GM23338 (cell line): ENCODE results near the gene PIP. TPM values are rescaled to one million over a fixed set of nuclear protein-coding genes. Genes with fewer than 3 reads are reported as not detected.

Source experiments
- ATAC-seq: fragments of 200-7000 bp; cut with Tn5 transposase; 3 replicates; pipeline ENCODE4 v1.9.1; 2020
- DNase-seq: peaks from one replicate; pipeline ENCODE4 v3.0.0-alpha.2; 2015; ENCODE audit warnings: low spot score
- H2AFZ ChIP-seq: fragments of 200-600 bp; sonication (generic); 2 replicates; pipeline ENCODE4 v1.8.0; 2016; ENCODE audit warnings: antibody characterized with exemption, mild to moderate bottlenecking, moderate library complexity
- H3F3A ChIP-seq: fragments of 200-600 bp; sonication (generic); replicated peaks from 2 replicates; pipeline ENCODE4 v1.8.0; 2017; ENCODE audit warnings: antibody characterized with exemption, mixed run types, low read depth
- H3K27ac ChIP-seq: fragments of 200-600 bp; sonication (generic); 2 replicates; pipeline ENCODE4 v1.6.1; 2016; ENCODE audit warnings: low read depth
- H3K27me3 ChIP-seq: fragments of 200-600 bp; sonication (generic); 2 replicates; pipeline ENCODE4 v1.8.0; 2016; ENCODE audit warnings: mild to moderate bottlenecking, mixed run types, moderate library complexity; ENCODE audit not compliant: insufficient read depth
- H3K36me3 ChIP-seq: fragments of 200-600 bp; sonication (generic); 2 replicates; pipeline ENCODE4 v1.8.0; 2016; ENCODE audit warnings: mild to moderate bottlenecking; ENCODE audit not compliant: insufficient read depth
- H3K4me1 ChIP-seq: fragments of 200-600 bp; sonication (generic); 2 replicates; pipeline ENCODE4 v1.8.0; 2016; ENCODE audit warnings: mild to moderate bottlenecking, moderate library complexity; ENCODE audit not compliant: insufficient read depth
- H3K4me2 ChIP-seq: fragments of 200-600 bp; sonication (generic); 2 replicates; pipeline ENCODE4 v1.7.1; 2017; ENCODE audit warnings: mixed run types
- H3K4me3 ChIP-seq: fragments of 200-600 bp; sonication (generic); 2 replicates; pipeline ENCODE4 v1.6.1; 2016; ENCODE audit warnings: mixed run types
- H3K79me2 ChIP-seq: fragments of 200-600 bp; sonication (generic); replicated peaks from 2 replicates; pipeline ENCODE4 v1.8.0; 2017; ENCODE audit warnings: mild to moderate bottlenecking; ENCODE audit not compliant: insufficient read depth
- H3K9me2 ChIP-seq: fragments of 200-600 bp; sonication (generic); 2 replicates; pipeline ENCODE4 v1.8.0; 2017; ENCODE audit not compliant: insufficient read depth
- H4K20me1 ChIP-seq: fragments of 200-600 bp; sonication (generic); replicated peaks from 2 replicates; pipeline ENCODE4 v1.8.0; 2017; ENCODE audit warnings: mild to moderate bottlenecking; ENCODE audit not compliant: insufficient read depth
- H3K27ac Mint-ChIP-seq: 2 replicates; pipeline ENCODE4 v1.8.0; 2020; ENCODE audit warnings: inconsistent platforms, mild to moderate bottlenecking, moderate library complexity, mixed read lengths
- H3K27me3 Mint-ChIP-seq: 3 replicates; pipeline ENCODE4 v1.8.0; 2022; ENCODE audit warnings: low read depth, mild to moderate bottlenecking, moderate library complexity, mixed read lengths, inconsistent platforms; ENCODE audit not compliant: insufficient read depth, poor library complexity
- H3K36me3 Mint-ChIP-seq: 3 replicates; pipeline ENCODE4 v1.8.0; 2021; ENCODE audit warnings: low read depth, mild to moderate bottlenecking, inconsistent platforms, moderate library complexity, mixed read lengths
- H3K4me1 Mint-ChIP-seq: 3 replicates; pipeline ENCODE4 v1.8.0; 2020; ENCODE audit warnings: mild to moderate bottlenecking, inconsistent platforms, mixed read lengths
- H3K4me3 Mint-ChIP-seq: 3 replicates; pipeline ENCODE4 v1.8.0; 2021; ENCODE audit warnings: moderate library complexity, mild to moderate bottlenecking, inconsistent platforms, mixed read lengths
- H3K9me3 Mint-ChIP-seq: 3 replicates; pipeline ENCODE4 v1.8.0; 2020; ENCODE audit warnings: moderate library complexity, mild to moderate bottlenecking, inconsistent platforms, mixed read lengths
- CREB1 ChIP-seq: fragments of 250-450 bp; sonication (Bioruptor Pico); IDR thresholded peaks from 2 replicates; pipeline ENCODE4 v1.5.0; 2020; ENCODE audit warnings: low read depth, mild to moderate bottlenecking, moderate library complexity
- CTCF ChIP-seq, 2 experiments: fragments of 200-600 bp in 1 of 2; sonication (generic) in 1 of 2; conservative IDR thresholded peaks; 2 replicates each; pipeline versions ENCODE4 v1.5.1 to v1.6.1; 2016 to 2017; ENCODE audit warnings: antibody characterized with exemption in 2 of 2, low read depth in 2 of 2, mild to moderate bottlenecking in 2 of 2, moderate library complexity in 1 of 2
- ETS1 ChIP-seq: IDR thresholded peaks from 2 replicates; pipeline ENCODE4 v1.6.1; 2016; ENCODE audit warnings: antibody characterized with exemption
- EZH2 ChIP-seq: fragments of 200-600 bp; sonication (generic); IDR thresholded peaks from one replicate; pipeline ENCODE4 v1.8.0; 2017; ENCODE audit warnings: antibody characterized with exemption, mild to moderate bottlenecking, low read depth; ENCODE audit not compliant: unreplicated experiment
- JUNB ChIP-seq: IDR thresholded peaks from one replicate; pipeline ENCODE4 v1.6.1; 2016; ENCODE audit warnings: antibody characterized with exemption; ENCODE audit not compliant: unreplicated experiment
- NANOG ChIP-seq: IDR thresholded peaks from 2 replicates; pipeline ENCODE4 v1.6.1; 2016; ENCODE audit warnings: antibody characterized with exemption, borderline replicate concordance
- POLR2AphosphoS5 ChIP-seq: IDR thresholded peaks from 2 replicates; pipeline ENCODE4 v1.6.1; 2016; ENCODE audit warnings: antibody characterized with exemption, low read depth
- REST ChIP-seq: IDR thresholded peaks from one replicate; pipeline ENCODE4 v1.6.1; 2018; ENCODE audit warnings: antibody characterized with exemption; ENCODE audit not compliant: unreplicated experiment
- STAT1 ChIP-seq: IDR thresholded peaks from one replicate; pipeline ENCODE4 v1.6.1; 2016; ENCODE audit warnings: antibody characterized with exemption; ENCODE audit not compliant: unreplicated experiment
- ZNF114 ChIP-seq: fragments of 250-450 bp; sonication (Bioruptor Pico); IDR thresholded peaks from 2 replicates; pipeline ENCODE4 v1.5.0; 2020; ENCODE audit warnings: mild to moderate bottlenecking, moderate library complexity
- ZNF331 ChIP-seq: fragments of 250-450 bp; sonication (Bioruptor Pico); IDR thresholded peaks from 2 replicates; pipeline ENCODE4 v1.5.0; 2020; ENCODE audit warnings: low read depth, mild to moderate bottlenecking, moderate library complexity
- polyA plus RNA-seq: library from polyadenylated mRNA; unstranded; fragments of >200 nt; fragmentation: Nextera tagmentation; extraction: Ambion mirVana; gene quantifications from 2 replicates; pipeline ENCODE4 v1.2.1, GENCODE V29; 2016
- total RNA-seq: library from RNA; depleted of rRNA; stranded (reverse); fragments of >200 nt; shearing (Covaris generic); gene quantifications from 2 replicates; pipeline ENCODE4 v1.2.3, GENCODE V29; 2014

PIP gene
- total and polyA plus RNA-seq, 2 experiments from 2014 or later = not detected

GRCh38 chr7:143185551-143185950 lies 53.7 kb downstream of the PIP start:
- H3K9me3 Mint-ChIP-seq = no peaks in the 10 kb centered on the region; the same call in 2 of the 3 replicates
- no peaks in the 10 kb centered on the region for H3K27me3 ChIP-seq
- no peak for TF ChIP-seq POLR2AphosphoS5
- no peaks in the 10 kb centered on the region for H3K79me2 ChIP-seq
- H2AFZ ChIP-seq = no peak overlapping the region
- no peaks in the 10 kb centered on the region for H3K36me3 ChIP-seq
- no peaks in the 10 kb centered on the region for H4K20me1 ChIP-seq
- H3K4me3 Mint-ChIP-seq = no peak overlapping the region
- H3K27ac ChIP-seq = no peak overlapping the region
- H3K4me3 ChIP-seq = no peak overlapping the region
- no peaks in the 10 kb centered on the region for H3K9me2 ChIP-seq
- H3K36me3 Mint-ChIP-seq = no peaks in the 10 kb centered on the region
- H3K27me3 Mint-ChIP-seq = no peaks in the 10 kb centered on the region
- no peak overlapping the region for H3K27ac Mint-ChIP-seq
- H3K4me1 Mint-ChIP-seq = peaks cover 8% of the 10 kb centered on the region; the same call in 2 of the 3 replicates
- H3K4me1 ChIP-seq = peaks cover 15% of the 10 kb centered on the region; the same call in 1 of the 2 replicates
- DNase-seq (peak; percentile 5), ATAC-seq (no peak)
- H3K4me2 ChIP-seq = no peak overlapping the region
- no peaks in the 10 kb centered on the region for H3F3A ChIP-seq

GRCh38 chr7:143188994-143189393 lies 57.1 kb downstream of the PIP start:
- Mint-ChIP-seq H3K4me3 (no peak overlapping the region), H3K36me3 (no peaks in the 10 kb centered on the region), H3K4me1 (peaks cover 8% of the 10 kb centered on the region; the same call in 2 of the 3 replicates), H3K9me3 (no peaks in the 10 kb centered on the region), H3K27ac (no peak overlapping the region), H3K27me3 (no peaks in the 10 kb centered on the region)
- Histone ChIP-seq H2AFZ (peak overlapping the region; percentile 57), H3K27me3 (no peaks in the 10 kb centered on the region), H3K36me3 (no peaks in the 10 kb centered on the region), H4K20me1 (no peaks in the 10 kb centered on the region), H3K9me2 (no peaks in the 10 kb centered on the region), H3F3A (no peaks in the 10 kb centered on the region), H3K4me2 (no peak overlapping the region), H3K4me3 (no peak overlapping the region), H3K27ac (no peak overlapping the region), H3K79me2 (no peaks in the 10 kb centered on the region), H3K4me1 (peaks cover 15% of the 10 kb centered on the region; the same call in 1 of the 2 replicates)
- ATAC-seq = peak; percentile 82
- DNase-seq = peak; percentile 36
- TF ChIP-seq POLR2AphosphoS5 (no peak), ZNF114 (no peak), ETS1 (no peak), NANOG (no peak), STAT1 (no peak), EZH2 (no peak), REST (no peak), CREB1 (CRISPR knock-in tag) (no peak), ZNF331 (CRISPR knock-in tag) (no peak), JUNB (no peak), CTCF (conservative IDR thresholded peaks at IDR 0.05; ENCODE audit: low read depth in 2 of 2) (no peak)
